ENCODE results near the gene COL26A1.
"Not testable (repeated sequence)": the region's sequence is repeated elsewhere in the genome, so short reads cannot be mapped to it uniquely, and the experiment has no call there.

COL26A1 gene

DNA sequence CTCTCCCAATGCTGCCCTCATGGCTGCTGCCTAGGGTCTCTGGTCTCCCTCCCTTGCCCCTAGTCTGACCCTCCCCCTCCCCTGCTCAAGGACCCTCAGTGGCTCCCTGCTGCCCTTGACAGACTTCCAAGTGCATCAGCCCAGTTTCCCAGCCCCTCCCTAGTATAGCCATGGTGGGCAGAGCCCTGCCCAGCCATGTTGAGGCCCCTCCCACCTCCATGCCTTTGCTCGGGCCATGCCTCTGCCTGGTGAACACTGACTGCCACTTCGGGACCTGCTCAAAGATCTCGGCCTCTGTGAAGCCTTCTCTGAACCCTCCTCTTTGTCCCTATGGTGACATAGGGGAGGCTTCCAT lies 193.2 kb downstream of the COL26A1 start:
- no peak for DNase-seq

DNA sequence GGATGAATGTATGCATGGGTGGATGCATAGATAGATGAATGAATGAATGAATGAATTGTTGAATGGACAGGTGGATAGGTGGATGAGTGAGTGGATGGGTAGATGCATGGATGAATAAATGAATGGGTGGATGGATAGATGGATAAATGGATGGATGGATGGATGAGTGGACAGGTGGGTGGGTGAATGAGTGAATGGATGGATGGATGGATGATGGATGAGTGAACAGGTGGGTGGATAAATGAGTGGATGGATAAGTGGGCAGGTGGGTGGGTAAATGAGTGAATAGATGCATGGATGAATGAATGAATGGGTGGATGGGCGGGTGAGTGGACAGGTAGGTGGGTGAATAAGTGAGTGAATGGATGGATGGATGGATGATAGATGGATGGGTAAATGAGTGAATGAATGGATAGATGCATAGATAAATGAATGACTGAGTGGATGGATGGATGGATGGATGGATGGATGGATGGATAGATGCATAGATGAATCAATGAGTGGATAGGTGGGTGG lies 193.8 kb downstream of the COL26A1 start:
- DNase-seq, result no peak

DNA sequence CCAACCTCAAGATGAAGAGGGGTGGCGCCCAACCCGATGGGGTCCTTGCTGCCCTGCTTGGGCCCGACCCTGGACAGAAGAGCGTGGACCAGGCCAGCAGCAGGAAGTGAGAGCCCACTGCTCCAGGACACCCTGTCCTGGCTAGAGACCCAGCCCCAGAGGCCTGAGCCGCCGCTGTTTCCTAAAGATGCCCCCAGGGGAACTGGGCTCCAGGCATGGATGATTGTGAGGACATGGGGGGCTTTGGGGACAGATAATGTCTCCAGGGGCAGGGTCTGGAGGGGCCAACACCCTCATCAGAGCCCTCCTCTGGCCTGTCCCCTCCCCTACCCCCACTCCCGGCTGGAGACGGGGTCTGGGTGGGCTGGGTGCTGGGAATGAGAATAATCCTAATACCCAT lies 194.7 kb downstream of the COL26A1 start:
- DNase-seq, result no peak

DNA sequence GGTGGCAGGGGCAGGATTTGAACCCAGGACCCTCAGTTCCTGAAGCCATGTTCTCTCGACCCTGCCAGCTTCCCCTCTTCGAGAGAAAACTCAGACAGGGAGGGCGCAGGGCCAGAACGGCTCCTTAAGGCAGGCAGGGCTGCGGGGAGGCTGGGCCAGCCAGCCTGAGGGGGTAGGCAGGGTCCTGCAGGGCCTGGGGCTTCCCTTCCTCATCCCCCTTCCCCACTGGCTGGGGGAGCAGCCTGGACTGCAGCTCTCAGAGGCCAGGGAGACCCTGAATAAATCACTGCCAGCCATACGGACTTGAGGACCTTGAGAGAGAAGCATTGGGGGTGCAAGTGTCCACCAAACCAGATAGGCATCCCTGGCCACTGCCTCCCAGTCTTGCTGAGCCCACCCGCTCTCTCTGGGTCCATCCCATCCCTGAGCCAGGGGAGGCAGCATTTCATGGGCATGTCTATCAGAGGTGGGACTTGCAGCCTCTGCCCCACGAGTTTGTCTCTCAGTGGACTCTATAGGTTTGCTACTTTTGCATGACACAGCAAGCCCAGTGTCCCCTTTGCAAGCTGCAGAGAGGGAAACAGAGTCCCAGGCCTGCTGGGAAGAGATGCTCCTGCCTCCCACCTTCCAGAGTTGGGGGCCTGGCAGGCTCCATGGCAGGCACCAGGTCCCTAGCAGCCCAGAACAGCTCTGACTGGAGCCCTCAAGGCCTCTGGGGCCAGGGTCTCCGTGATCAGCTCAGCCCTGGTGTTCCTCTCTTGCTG lies 195.5 kb downstream of the COL26A1 start:
- DNase-seq, result no peak

DNA sequence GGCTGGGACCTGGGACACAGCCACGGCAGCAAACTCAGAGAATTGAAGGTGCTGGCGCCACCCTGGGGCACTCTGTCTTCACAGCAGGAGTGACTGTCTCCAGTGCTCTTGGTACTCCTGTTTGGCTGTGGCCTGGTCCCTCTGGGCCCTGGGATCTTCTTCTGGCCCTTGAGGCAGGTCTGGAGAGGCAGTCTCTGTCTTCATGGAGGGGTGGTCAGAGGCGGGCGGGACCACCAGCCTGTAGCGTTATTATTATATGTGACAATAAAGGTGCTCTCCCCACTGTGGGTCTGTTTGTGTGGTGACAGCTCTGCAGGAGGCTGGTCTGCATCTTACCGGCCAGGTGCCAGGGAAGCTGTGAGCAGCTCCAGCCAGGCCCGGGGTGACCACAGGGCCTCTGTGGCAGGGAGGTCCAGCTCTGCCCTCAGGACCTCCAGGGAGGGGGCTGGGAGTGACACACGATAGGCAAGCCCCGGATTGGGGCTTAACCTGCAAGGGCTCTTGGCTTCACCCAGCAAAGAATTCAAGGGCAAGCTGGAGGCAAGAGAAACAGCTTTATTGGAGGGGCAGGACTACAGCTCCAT lies 196.2 kb downstream of the COL26A1 start:
- DNase-seq, result no peak

DNA sequence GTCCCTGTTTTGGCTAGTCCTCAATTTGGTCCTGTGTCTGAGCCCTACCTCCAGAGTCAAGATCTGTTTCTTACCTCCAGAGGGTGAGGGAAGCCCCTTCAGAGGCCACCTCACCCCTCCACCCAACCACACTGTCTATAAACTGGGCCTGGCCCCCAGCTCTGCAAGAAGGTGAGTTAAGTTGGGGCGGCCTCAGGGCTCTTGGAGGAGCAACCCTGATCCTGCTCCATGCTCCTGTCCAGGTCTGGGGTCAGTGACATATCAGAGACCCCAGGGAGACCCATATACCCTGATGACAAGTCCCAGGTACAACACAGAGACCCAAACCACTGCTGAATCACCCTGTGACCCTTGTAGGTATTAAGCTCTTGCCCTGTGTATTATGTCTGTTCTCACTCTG lies 196.9 kb downstream of the COL26A1 start:
- DNase-seq, result no peak

DNA sequence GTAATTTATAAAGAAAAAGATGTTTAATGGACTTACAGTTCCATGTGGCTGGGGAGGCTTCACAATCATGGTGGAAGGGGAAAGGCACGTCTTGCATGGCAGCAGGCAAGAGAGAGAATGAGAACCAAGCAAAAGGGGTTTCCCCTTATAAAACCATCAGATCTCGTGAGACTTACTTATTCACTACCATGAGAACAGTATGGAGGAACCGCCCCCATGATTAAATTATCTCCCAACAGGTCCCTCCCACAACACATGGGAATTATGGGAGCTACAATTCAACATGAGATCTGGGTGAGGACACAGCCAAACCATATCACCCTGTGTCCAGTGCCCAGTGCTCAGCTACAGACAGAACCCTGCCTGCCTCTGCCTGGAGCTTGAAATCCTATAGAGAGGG lies 197.3 kb downstream of the COL26A1 start:
- not testable (repeated sequence) for DNase-seq

DNA sequence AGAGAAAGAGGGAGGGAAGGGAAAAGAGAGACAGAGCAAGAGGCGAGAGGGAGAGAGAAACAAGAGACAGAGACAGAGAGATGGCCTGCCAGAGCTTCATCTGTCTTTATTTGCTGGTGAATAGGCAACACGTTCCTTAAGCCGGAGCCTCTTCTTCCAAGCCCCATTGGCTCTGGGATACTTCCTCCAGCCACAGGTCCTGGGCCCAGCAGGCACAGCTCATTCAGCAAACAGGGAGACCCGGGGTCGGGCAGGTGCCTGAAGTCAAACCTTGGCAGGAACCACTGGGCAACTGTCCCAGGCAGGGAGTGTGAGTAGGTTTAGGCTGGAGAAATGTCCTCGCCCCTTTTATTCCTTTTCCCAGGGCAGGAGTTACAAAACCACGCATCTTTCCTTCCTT lies 198.2 kb downstream of the COL26A1 start:
- no peak for DNase-seq

DNA sequence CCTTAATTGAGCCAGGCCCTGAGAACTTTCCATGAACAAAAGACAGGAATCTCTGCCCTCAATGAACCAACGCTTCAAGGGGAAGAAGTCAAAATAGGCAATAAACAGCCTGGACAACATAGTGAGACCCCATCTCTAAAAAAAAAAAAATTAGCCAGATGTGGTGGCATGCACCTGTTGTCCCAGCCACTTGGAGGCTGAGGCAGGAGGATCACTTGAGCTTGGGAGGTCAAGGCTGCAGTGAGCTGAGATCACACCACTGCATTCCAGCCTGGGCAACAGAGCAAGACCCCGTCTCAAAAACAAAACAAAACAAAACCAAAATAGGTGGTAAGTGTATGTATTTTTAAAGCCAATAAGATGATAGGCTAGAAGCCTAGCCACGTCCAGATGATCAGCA lies 198.6 kb downstream of the COL26A1 start:
- not testable (repeated sequence) for DNase-seq

DNA sequence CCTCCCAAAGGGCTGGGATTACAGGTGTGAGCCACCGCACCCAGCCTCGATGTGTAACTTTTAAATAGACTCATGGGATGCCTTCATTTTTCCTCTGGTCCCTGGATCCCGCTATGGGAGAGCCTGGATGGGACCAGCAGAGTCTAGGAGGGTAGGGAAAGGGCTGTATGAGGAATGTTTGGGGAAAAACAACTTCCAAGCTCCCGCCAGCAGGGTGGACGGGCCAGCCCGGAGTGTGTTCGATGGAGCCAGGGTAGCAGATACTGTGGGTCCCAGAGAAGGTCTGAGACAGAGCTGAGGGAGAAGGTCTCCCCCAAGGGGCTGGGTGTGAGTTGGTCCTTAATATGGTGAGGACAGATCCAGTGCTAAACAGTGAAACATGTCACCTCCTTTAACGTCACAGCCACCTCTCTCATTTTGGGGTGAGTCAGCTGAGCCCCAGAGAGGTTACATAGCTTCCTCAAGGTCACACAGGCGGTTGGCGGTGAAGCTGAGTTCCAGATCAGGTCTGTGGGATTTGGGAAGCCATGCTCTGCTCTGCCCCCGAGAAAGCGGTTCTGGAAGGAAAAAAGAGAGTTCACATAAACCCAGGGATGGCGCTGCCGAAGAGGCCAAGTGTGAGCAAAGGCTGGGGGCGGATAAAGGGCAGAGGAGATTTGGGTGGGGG lies 200.0 kb downstream of the COL26A1 start:
- no peak for DNase-seq

DNA sequence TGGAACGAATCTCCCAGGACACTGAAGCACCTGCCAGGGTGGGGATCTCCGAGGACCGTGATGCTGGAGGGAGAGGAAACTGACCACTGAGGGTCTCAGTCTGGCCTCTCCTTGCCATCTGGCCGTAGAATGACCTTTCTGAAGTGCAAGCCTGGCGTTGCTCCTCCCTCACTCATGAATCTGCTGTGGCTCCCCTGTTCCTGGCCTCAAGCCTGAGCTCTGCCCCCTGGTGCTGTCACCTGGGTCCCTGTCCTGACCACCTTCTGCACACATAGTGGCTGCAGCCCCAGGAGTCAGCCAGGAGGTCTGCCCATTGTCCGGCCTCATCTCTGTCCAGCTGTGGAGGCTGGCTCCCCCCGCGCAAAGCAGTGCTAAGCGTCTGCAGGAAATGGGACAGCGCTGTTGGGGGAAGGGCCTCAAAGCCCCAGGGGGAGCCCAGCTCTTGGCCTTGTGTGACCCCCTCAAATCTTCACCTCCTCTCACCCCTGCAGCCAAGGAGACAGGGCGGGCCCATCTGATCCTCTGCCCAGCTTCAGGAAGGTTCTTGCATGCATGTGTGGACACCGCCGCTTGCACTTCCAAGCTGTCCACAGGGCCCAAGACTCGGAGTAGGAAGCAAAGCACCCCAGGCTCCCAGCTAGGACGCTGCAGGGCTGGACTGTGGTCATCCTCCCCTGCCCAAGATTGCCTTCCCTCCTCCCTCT lies 200.7 kb downstream of the COL26A1 start:
- no peak for DNase-seq

DNA sequence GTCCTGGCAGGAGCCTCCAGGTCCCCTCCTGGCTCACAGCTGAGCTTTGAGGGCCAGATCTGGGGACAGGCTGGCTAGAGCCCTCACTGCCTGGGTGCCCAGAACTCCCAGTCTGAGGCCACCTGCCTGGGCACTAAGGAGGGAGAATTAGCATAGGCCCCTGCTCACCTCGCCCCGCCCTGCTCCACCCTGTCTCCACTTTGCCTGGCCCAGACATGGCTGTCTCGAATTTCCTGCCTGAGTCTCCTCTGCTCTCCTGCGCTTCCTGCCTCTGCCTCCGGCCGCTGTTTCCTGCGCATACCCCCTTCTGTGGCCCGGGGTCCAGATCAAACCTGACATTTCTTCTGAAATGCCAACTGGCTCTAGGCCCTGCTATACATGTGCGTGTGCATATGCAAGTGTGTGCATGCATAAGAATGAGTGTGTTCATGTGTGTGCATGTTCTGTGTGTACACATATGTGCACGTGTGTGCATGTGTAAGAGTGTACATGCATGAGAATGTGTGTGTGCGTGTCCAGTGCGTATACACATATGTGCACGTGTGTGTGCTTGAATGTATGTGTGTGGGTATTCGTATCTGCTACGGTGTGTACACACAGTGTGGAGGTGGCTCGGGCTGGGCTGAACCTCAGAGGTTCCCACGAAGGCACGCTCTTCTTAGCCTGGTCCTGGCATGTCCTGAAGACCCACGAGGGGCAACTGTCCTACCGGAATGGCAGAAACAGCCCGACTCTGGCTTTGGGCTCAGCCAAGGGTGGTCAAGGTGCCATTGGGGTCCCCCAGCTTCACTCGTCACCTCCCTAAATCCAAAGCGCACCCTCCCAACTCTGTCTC lies 201.5 kb downstream of the COL26A1 start:
- no peak for DNase-seq

DNA sequence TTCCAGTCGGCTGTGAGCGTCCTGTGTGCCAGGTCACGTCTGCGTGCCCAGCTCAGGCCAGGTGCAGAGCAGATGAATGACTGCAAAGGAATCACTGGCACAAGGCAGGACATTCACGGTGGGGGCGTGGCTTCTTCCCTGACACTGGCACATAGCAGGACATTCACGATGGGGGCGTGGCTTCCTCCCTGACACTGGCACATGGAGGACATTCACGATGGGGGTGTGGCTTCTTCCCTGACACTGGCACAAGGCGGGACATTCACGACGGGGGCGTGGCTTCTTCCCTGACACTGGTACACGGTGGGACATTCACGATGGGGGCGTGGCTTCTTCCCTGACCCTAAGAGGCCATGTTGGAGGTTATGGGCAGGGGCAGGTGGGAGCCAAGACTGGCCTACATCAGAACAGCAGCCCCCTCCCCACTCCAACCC lies 202.1 kb downstream of the COL26A1 start:
- DNase-seq, result no peak

DNA sequence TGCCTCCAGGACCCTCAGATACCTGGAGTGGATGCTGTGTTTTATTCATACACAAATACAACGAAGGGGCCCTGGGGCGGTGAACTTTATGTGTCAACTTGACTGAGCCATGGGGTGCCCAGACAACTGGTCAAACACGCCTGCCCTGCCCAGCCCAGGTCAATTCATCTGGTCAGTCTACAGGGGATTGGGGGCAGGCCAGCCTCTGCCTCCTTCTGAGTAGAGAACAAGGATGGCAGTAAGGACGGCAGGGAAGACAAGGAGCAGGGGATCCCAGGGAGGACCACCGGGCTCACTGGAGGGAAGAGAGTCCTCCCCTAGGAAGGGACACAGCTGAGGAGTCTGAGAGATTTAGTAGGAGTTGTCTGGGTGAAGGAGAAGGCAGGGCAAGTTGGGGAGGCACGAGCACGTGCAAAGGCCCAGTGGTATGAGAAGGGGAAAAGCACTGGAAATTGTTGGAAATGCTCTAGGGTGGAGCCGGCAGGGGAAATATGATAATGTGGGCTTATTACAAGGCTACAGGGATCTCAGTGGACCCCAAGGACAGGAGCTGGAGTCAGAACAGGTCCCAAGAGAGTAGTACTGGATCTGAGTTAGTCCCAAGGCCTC lies 203.0 kb downstream of the COL26A1 start:
- no peak for DNase-seq

DNA sequence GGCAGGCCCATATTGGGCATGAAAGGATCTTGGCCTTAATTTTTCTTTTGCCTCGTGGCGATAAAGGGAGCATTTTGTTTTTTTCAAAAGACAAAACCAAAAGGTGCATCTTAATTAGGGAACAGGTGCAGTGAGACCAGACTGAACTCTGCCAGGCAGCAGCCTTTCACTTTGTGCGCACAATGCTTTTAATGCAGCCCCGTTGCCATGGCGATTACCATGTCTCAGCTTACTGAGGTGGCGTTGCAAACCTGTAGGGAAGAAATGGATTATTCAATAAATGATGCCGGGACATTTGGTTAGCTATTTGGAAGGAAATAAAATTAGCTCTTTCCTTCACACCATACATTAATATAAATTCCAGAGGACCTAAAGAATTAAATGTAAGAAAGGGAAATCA lies 204.6 kb downstream of the COL26A1 start:
- DNase-seq, result no peak

DNA sequence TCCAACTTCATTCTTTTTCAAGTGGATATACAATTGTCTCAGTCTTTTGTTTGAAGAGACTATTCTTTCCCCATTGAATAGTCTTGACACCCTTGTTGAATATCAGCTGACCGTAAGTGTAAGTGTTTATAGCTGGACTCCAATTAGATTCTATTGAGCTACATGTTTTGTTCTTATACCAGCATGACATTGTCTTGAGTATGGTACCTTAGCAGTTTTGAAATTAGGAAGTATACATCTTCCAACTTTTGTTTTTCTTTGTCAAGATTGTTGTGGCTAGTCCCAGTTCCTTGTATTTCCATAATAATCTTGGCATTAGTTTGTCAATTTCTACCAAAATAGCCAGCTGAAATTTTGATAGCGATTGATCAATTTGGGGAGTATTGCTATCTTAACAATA lies 209.5 kb downstream of the COL26A1 start:
- DNase-seq, result no peak

DNA sequence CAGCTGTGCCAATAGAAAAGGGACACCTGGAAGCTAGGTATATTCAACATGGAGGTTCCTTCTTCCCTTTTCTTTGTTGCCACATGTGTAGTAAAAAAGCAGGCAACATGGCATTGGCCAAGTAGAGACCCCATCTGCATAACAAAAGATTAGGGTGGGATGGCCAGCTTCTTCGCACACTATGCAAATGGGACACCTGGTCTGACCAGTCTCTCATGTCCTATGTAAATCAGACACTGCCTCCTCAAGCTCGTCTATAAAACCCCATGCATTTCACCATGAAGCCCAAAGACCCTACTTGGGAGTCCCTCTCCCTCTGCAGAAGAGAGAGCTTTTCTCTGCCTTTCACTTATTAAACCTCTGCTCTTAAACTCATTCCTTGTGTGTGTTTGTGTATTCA lies 212.5 kb downstream of the COL26A1 start:
- DNase-seq, result no peak

DNA sequence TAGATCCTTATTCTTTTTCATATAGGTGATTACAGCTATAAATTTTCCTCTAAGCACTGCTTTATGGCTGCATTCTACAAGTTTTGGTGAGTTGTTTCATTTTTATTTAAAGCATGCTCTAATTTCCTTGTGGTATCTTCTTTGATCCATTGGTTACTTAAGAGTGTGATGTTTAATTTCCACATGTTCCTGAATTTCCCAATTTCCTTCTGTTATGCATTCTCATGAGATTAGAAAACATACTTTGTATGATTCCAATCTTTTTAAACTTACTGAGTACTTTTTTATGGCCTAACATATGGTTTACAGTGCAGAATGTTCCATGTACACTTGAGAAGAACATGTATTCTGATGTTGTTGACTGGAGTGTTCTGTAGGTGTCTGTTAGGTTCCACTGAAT lies 213.0 kb downstream of the COL26A1 start:
- DNase-seq, result no peak

DNA sequence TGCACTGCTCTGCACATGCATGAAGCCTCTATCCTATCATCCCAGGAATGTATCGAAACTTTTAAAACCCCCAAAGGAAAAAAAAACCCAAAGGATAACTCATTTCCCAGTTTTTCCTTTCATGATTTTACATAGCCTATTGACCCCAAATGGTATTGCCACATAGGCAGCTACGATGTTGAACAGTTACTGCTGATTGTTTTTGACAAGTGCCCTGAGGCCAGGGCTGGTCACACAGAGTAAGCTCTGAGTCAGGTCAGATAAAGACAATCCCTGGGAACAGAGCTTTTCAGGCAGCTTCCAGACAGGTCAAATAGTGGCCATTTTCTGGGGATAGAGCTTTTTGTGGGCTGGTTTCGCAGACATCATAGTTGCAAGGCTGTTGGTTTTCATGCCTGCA lies 214.3 kb downstream of the COL26A1 start:
- DNase-seq, result no peak

DNA sequence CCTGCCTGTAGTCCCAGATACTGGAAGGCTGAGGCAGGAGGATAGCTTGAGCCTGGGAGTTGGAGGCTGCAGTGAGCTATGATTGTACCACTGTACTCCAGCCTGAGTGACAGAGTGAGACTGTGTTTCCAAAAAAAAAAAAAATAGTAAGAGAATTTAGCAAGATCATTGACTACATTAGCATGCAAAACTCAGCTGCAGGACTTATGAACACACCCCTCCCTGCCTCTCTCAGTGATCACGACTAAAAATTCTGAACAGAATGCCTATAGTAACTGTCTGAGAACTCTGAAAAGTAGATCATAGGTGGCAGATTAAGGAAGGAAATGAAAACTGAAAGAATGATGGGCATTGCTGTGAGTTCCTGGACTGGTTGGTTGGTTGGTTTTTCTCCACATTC lies 215.9 kb downstream of the COL26A1 start:
- no peak for DNase-seq

DNA sequence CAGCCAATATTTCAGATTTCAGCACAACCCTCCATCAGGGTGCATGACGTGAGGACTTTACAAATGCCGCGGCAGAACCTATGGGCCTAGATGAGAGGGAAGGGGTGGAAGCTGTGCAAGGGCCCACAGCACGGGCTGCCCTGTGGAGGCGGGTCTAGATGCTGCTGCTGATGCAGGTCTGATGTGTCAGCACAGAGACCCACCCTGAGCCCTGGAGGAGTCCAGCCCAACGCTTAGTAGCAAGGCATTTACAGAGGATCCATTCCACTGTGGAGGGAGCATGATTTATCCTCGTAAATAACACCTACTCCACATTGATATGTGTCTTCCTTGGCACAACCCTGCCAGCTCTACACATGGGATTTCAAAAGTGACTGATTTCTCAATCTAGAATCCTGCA lies 217.9 kb downstream of the COL26A1 start:
- DNase-seq, result no peak

DNA sequence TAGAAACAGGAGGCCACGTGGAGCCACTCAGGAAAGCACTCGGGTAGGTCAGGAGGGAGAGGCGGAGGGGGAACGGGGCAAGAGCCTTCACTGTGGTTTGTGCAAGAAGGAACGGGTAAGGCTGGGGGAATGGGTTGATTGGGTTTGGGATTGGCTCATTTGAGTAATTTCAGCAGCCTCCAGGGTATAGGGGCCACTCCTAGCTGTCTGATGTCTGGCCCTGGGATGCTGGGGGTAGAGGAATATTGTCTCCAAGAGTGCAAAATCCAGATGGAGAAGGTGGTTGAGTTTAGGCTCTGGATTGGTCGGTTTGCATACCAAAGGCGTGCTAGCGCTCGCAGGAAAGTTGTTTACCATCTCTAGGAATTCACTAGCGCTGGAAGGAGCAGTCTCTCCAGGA lies 219.2 kb downstream of the COL26A1 start:
- no peak for DNase-seq
